ENCODE results near the gene COL20A1. TPM values are rescaled to one million over a fixed set of nuclear protein-coding genes. Genes with fewer than 3 reads are reported as not detected.

The COL20A1 gene
- total RNA-seq, 2 experiments from 2014 or later = not detected

- no peaks in the 10 kb centered on the region for H3K36me3 Mint-ChIP-seq (ENCODE audit: low read depth)
- POLR2A ChIA-PET = no interaction called here
- CTCF ChIA-PET = no interaction called here
Measured at GRCh38 chr20:63315240-63315689, 22.3 kb downstream of the COL20A1 start.

GRCh38 chr20:63315731-63316491 lies 22.9 kb downstream of the COL20A1 start:
- Mint-ChIP-seq H3K4me1 (ENCODE audit: low read depth) (no peaks in the 10 kb centered on the region), H3K4me3 (no peak overlapping the region), H3K27ac (no peak overlapping the region), H3K9me3 (ENCODE audit: insufficient read depth) (no peaks in the 10 kb centered on the region), H3K36me3 (ENCODE audit: low read depth) (no peaks in the 10 kb centered on the region), H3K27me3 (ENCODE audit: low read depth) (no peaks in the 10 kb centered on the region)
- no peak for ATAC-seq
- DNase-seq = no peak
- POLR2A ChIA-PET = no interaction called here
- CTCF ChIA-PET = no interaction called here

More at GRCh38 chr20:63315240-63315689, 22.3 kb downstream of the COL20A1 start:
- Mint-ChIP-seq H3K4me1 (ENCODE audit: low read depth) (no peaks in the 10 kb centered on the region), H3K27ac (no peak overlapping the region), H3K4me3 (no peak overlapping the region), H3K9me3 (ENCODE audit: insufficient read depth) (no peaks in the 10 kb centered on the region), H3K27me3 (ENCODE audit: low read depth) (no peaks in the 10 kb centered on the region)
- DNase-seq (no peak), ATAC-seq (no peak)

- no peak for DNase-seq
- no peak for ATAC-seq
- CTCF ChIA-PET = no interaction called here
Measured at GRCh38 chr20:63316502-63316921, 23.5 kb downstream of the COL20A1 start.

GRCh38 chr20:63317061-63317460 lies 24.1 kb downstream of the COL20A1 start:
- DNase-seq = no peak
- no peaks in the 10 kb centered on the region for H3K36me3 Mint-ChIP-seq (ENCODE audit: low read depth)
- H3K27ac Mint-ChIP-seq = no peak overlapping the region
- H3K4me3 Mint-ChIP-seq = no peak overlapping the region
- CTCF ChIA-PET = no interaction called here
- no peaks in the 10 kb centered on the region for H3K4me1 Mint-ChIP-seq (ENCODE audit: low read depth)
- ATAC-seq = no peak
- H3K27me3 Mint-ChIP-seq (ENCODE audit: low read depth) = no peaks in the 10 kb centered on the region
- POLR2A ChIA-PET = no interaction called here
- no peaks in the 10 kb centered on the region for H3K9me3 Mint-ChIP-seq (ENCODE audit: insufficient read depth)

More at GRCh38 chr20:63316502-63316921, 23.5 kb downstream of the COL20A1 start:
- no peaks in the 10 kb centered on the region for H3K4me1 Mint-ChIP-seq (ENCODE audit: low read depth)
- H3K36me3 Mint-ChIP-seq (ENCODE audit: low read depth) = no peaks in the 10 kb centered on the region
- POLR2A ChIA-PET = no interaction called here
- no peak overlapping the region for H3K27ac Mint-ChIP-seq
- H3K9me3 Mint-ChIP-seq (ENCODE audit: insufficient read depth) = no peaks in the 10 kb centered on the region
- H3K27me3 Mint-ChIP-seq (ENCODE audit: low read depth) = no peaks in the 10 kb centered on the region
- H3K4me3 Mint-ChIP-seq = no peak overlapping the region

- DNase-seq = no peak
- Mint-ChIP-seq H3K4me3 (no peak overlapping the region), H3K4me1 (ENCODE audit: low read depth) (no peaks in the 10 kb centered on the region), H3K36me3 (ENCODE audit: low read depth) (no peaks in the 10 kb centered on the region), H3K9me3 (ENCODE audit: insufficient read depth) (no peaks in the 10 kb centered on the region), H3K27me3 (ENCODE audit: low read depth) (no peaks in the 10 kb centered on the region), H3K27ac (no peak overlapping the region)
- ChIA-PET CTCF (no interaction called here), POLR2A (no interaction called here)
- ATAC-seq = no peak
Measured at GRCh38 chr20:63317601-63318291, 24.8 kb downstream of the COL20A1 start.

- no peak overlapping the region for H3K27ac Mint-ChIP-seq
- no peak overlapping the region for H3K4me3 Mint-ChIP-seq
- H3K27me3 Mint-ChIP-seq (ENCODE audit: low read depth) = peaks cover 5% of the 10 kb centered on the region
- ChIA-PET CTCF (no interaction called here), POLR2A (no interaction called here)
- no peaks in the 10 kb centered on the region for H3K4me1 Mint-ChIP-seq (ENCODE audit: low read depth)
- H3K9me3 Mint-ChIP-seq (ENCODE audit: insufficient read depth) = no peaks in the 10 kb centered on the region
- DNase-seq (no peak), ATAC-seq (no peak)
- H3K36me3 Mint-ChIP-seq (ENCODE audit: low read depth) = no peaks in the 10 kb centered on the region
Measured at GRCh38 chr20:63318391-63319163, 25.6 kb downstream of the COL20A1 start.

GRCh38 chr20:63319164-63320040 lies 26.4 kb downstream of the COL20A1 start:
- ChIA-PET POLR2A (no interaction called here), CTCF (no interaction called here)
- ATAC-seq (no peak), DNase-seq (no peak)
- Mint-ChIP-seq H3K9me3 (ENCODE audit: insufficient read depth) (no peaks in the 10 kb centered on the region), H3K27ac (no peak overlapping the region), H3K27me3 (ENCODE audit: low read depth) (peaks cover 11% of the 10 kb centered on the region), H3K36me3 (ENCODE audit: low read depth) (no peaks in the 10 kb centered on the region), H3K4me1 (ENCODE audit: low read depth) (no peaks in the 10 kb centered on the region), H3K4me3 (no peak overlapping the region)

- Mint-ChIP-seq H3K4me1 (ENCODE audit: low read depth) (no peaks in the 10 kb centered on the region), H3K27ac (no peak overlapping the region), H3K36me3 (ENCODE audit: low read depth) (no peaks in the 10 kb centered on the region), H3K4me3 (no peak overlapping the region), H3K9me3 (ENCODE audit: insufficient read depth) (no peaks in the 10 kb centered on the region), H3K27me3 (ENCODE audit: low read depth) (peaks cover 11% of the 10 kb centered on the region)
- ATAC-seq (no peak), DNase-seq (no peak)
- ChIA-PET POLR2A (no interaction called here), CTCF (no interaction called here)
Measured at GRCh38 chr20:63320041-63320511, 27.1 kb downstream of the COL20A1 start.

- CTCF ChIA-PET = interaction anchor here (0.6 kb wide), 1 partner anchor 529 kb away, joined by 3 read pairs; no protein-coding TSS in a partner anchor
- Mint-ChIP-seq H3K9me3 (ENCODE audit: insufficient read depth) (no peaks in the 10 kb centered on the region), H3K36me3 (ENCODE audit: low read depth) (no peaks in the 10 kb centered on the region), H3K27ac (no peak overlapping the region), H3K4me1 (ENCODE audit: low read depth) (no peaks in the 10 kb centered on the region), H3K27me3 (ENCODE audit: low read depth) (peaks cover 11% of the 10 kb centered on the region), H3K4me3 (no peak overlapping the region)
- DNase-seq (no peak), ATAC-seq (no peak)
- POLR2A ChIA-PET = no interaction called here
Measured at GRCh38 chr20:63320616-63321147, 27.7 kb downstream of the COL20A1 start.

GRCh38 chr20:63321148-63321831 lies 28.3 kb downstream of the COL20A1 start:
- ATAC-seq (no peak), DNase-seq (no peak)
- Mint-ChIP-seq H3K4me3 (no peak overlapping the region), H3K9me3 (ENCODE audit: insufficient read depth) (no peaks in the 10 kb centered on the region), H3K27ac (no peak overlapping the region), H3K36me3 (ENCODE audit: low read depth) (no peaks in the 10 kb centered on the region), H3K27me3 (ENCODE audit: low read depth) (peaks cover 11% of the 10 kb centered on the region), H3K4me1 (ENCODE audit: low read depth) (no peaks in the 10 kb centered on the region)
- ChIA-PET POLR2A (no interaction called here), CTCF (interaction anchor here (0.6 kb wide), 1 partner anchor 530 kb away, joined by 3 read pairs; no protein-coding TSS in a partner anchor)
